Activated T-helper 1 cell treated with anti-CD3 and anti-CD28 coated beads, Interleukin-2, amount 50 U/mL, for 16 hours (primary cell): Measurements from ENCODE around the gene THBS4.
"Not testable (repeated sequence)": the region's sequence is repeated elsewhere in the genome, so short reads cannot be mapped to it uniquely, and the experiment has no call there.

ENCODE experiments used
- DNase-seq, 2 donors: peaks; one replicate each; pipeline ENCODE4 v3.0.0-alpha.2; 2020; ENCODE audit warnings: low read depth in 1 of 2, low spot score in 1 of 2

THBS4 gene

DNA sequence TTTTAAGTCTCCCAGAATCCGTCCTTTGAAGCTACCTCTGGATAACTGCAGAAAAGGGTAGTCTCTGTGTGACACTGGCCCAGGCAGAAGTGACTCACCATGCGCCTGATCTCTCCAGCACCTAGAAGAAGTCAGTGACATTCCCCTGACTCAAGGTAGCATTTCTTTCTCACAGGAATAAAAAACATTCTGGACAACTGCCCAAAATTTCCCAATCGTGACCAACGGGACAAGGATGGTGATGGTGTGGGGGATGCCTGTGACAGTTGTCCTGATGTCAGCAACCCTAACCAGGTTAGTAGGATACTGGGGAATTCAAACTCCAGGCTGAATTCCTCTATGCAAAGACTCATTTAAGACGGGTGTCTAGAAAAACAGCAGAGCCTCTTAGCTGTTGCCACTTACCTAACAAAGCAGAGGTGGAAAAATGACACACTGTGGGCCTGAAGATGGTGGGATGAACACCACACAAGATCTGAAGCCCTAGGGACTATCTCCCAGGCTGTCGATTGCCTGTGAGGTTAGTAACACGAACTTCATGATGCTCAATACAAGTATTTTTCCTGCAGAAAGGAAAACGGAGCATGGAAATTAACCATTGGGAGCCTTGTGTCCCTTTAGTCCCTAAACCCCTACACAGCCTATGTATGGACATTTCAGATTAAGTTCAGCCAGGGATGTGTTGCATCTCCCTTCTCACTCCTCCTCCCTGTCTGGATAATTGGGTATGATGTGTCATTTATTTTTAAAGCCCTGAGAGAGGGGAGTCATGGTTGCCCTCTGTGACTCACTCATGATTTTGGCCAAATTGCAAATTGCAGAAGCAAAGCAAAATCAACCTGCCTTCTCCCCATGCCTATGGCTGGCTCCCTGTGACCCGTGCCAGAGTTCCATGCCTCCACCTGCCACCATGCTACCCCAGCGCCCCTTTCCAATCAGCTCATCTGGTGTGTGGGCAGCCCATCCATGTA, 37.2 kb downstream of the THBS4 start:
- DNase-seq = no peak

GRCh38 chr5:80076131-80077050, 41.2 kb downstream of the THBS4 start:
- DNase-seq = no peak

DNA sequence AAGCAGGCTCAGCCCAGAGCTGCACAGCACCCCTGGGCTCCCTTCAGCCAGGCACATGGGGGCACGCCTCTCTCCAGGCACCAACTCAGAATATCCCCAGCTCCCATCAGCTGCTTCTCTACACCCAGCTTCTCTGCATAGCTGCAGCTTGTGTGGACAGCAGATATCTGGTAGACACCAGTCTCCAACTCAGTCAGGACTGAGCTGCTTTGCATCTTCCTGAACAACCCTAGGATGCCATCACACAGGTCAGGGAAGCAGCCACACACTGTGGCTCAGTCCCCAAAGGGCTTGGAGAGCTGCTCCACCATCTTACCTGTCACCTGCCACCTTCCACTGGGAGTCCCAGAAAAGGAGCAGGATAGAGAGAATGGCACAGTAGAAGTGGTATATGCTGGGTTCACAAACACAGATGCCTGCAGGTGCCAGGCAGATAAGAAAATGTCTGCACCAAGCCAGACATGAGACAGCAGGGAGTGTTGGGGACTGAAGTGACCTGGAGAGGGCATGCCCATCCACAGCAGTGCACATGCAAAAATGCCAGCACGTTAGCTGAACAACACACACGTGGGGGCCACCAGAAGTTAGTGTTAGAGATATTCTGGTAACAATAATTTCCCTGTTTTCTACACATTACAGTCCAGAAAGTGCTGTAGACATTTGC, 42.0 kb downstream of the THBS4 start:
- DNase-seq = no peak

DNA sequence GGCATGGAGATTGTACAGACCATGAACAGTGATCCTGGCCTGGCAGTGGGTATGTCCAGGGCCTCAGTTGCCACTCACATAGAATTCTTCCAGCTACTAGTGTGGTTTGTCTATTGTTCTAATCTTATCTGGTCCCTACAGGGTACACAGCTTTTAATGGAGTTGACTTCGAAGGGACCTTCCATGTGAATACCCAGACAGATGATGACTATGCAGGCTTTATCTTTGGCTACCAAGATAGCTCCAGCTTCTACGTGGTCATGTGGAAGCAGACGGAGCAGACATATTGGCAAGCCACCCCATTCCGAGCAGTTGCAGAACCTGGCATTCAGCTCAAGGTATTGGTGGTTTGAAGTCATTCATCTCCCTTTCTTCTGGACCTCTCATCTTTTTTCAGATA, 43.8 kb downstream of the THBS4 start:
- no peak for DNase-seq

DNA sequence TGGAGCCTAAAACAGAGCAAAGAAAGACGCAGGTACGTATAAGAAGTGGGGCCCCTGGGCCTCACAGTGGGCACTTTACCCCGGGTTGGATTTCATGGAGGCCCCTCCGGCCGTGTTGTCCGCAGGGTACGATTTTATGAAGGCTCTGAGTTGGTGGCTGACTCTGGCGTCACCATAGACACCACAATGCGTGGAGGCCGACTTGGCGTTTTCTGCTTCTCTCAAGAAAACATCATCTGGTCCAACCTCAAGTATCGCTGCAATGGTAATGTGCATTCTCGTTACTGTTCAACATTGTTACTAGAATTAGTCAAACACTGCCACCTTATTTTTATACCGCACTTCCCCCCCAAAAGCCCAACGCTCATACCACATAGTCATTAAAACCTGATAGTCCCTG, 47.1 kb downstream of the THBS4 start:
- no peak for DNase-seq

DNA sequence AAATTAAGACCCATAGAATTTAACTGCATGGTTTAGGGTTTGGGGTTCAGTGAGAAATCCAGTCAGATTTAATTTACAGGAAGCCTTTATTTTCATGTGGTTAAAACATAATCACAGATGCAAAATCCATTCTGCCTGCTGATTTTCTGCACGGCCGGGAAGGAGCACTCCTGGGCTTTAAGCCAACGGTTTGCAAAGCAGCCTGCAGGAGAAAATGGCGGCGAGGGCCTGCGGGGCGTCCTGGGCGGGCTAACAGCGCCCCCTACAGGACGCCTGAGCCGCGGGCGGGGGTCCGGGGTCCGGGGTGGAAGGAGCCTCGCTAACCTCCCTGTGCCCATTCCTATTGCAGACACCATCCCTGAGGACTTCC, 47.6 kb downstream of the THBS4 start:
- DNase-seq = peak in 1 of 2 donors; percentile 39

- DNase-seq = no peak
Measured at GRCh38 chr5:80083101-80083890, 48.1 kb downstream of the THBS4 start.

DNA sequence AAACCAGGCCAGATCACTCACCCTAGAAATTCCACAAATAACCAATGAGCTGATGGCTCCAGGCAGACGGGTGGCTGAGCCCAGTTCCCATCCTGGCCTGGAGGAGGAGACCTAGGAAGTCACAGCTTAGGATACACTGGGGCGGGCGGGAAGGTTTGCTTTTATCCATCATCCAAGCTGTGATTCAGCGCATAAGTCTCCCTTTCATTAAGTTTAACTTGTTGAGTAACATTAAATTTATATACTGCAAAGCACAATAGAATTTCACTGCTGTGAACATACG, 55.7 kb downstream of the THBS4 start:
- DNase-seq = no peak

DNA sequence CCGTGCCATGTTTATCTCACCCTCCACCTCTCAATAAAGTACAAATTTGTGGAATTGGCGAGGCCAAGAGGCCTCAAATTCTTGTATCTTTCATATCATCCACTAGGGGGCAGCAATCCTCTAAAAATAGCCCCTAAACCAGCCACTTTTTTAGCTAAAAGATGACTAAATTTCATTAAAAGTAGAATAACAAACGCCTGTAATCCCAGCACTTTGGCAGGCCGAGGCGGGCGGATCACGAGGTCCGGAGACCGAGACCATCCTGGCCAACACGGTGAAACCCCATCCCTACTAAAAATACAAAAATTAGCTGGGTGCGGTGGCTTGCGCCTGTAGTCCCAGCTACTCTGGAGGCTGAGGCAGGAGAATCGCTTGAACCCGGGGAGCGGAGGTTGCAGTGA, 56.6 kb downstream of the THBS4 start:
- not testable (repeated sequence) for DNase-seq

- DNase-seq = no peak
Measured at GRCh38 chr5:80092486-80093107, 57.4 kb downstream of the THBS4 start.

DNA sequence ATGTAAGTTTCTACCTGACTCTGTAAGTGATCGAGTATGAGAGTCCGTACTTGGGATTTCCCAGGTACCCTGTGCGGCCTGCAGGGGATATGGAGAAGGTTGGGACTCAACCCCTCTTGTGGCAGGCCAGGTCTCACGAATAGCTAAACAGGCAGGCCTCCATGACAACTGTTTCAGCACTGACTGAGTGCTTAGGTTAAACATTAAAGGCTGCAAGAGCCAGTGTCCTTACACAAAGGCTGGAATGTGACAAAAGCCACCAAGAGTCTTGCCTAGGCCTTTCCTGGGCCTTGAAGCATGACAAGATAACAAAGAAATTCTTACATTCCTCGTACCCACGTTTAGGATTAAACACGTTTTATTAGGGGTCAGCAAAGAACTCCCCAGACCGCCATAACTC, 58.6 kb downstream of the THBS4 start:
- no peak for DNase-seq

DNA sequence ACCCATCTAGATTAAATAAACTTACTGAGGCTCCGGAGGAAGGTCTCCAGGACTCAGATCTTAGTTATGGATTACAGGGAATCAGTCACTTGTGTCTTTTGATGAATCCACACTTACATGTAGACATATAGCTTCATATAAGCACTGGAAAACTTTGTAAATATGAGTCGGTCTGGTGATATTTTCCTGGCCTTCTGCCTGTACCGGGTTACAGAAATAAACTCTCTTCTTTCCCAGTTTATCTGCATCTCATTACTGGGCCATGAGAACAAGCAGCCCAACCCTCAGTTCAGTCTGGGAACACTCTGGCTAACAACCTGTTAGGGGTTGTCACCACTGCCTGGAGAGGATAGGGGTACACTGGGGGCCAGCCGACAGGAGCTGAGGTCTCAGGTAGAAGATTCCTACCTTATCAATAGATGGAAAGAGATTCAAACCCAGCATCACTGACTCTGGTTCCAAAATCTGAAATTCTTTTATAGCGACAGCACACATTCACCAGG, 59.1 kb downstream of the THBS4 start:
- no peak for DNase-seq

- no peak for DNase-seq
Measured at GRCh38 chr5:80097451-80097850, 62.3 kb downstream of the THBS4 start.

GRCh38 chr5:80101993-80102392, 66.8 kb downstream of the THBS4 start:
- no peak for DNase-seq

DNA sequence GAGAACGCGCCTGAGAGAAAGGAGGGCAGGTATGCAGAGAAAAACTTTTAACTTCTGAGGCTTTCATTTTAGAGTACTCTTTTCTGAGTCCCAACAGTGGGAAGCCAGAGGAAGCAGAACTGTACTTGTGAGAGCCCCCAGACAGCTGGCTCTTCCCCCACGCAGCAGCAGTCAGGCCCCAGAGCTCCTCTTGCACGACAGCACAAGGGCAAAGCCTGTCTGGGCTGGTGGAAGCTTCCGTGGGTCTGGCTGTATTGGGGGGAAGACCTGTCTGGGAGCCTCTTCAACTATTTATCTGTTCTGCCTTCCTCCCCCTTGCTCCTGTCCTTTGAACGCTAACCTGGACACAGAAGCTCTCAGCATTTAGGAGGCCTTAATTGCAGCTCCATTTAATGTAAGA, 68.2 kb downstream of the THBS4 start:
- DNase-seq = no peak

- DNase-seq = no peak
Measured at GRCh38 chr5:80105698-80106439, 70.7 kb downstream of the THBS4 start.

GRCh38 chr5:80106916-80107315, 71.8 kb downstream of the THBS4 start:
- DNase-seq = no peak

GRCh38 chr5:80109646-80110478, 74.7 kb downstream of the THBS4 start:
- DNase-seq = no peak
